ENCODE data around the gene TOMM22.

DNA sequence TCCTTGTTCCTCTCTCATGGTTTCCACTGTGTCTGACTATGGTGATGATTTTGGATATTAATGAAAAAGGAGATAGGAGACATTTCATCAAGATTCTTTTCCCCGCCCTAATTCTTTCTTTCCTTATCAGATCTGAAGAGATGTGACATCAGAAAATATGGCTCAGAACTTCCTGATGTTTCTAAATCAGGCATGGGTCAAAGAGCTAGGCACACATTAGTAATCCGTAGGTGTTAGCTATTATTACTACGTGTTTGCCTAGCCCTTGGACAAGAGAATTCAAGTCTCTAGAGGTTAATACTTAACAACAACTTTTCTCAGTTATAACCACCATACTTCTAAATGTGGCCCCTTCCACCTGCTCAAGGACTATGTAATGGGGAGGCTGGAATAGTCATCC is 13.2 kb downstream of the TOMM22 start:
- TF ChIP-seq JUNB (IDR thresholded peaks at IDR 0.05; ENCODE audit: unreplicated experiment) (no peak), EZH2 (IDR thresholded peaks at IDR 0.05; ENCODE audit: low read depth, unreplicated experiment) (no peak), CREB1 (CRISPR knock-in tag; IDR thresholded peaks at IDR 0.05; ENCODE audit: low read depth) (no peak), EZH2phosphoT487 (IDR thresholded peaks at IDR 0.05; ENCODE audit: unreplicated experiment) (no peak)
- TF ChIP-seq, protein P1, sequence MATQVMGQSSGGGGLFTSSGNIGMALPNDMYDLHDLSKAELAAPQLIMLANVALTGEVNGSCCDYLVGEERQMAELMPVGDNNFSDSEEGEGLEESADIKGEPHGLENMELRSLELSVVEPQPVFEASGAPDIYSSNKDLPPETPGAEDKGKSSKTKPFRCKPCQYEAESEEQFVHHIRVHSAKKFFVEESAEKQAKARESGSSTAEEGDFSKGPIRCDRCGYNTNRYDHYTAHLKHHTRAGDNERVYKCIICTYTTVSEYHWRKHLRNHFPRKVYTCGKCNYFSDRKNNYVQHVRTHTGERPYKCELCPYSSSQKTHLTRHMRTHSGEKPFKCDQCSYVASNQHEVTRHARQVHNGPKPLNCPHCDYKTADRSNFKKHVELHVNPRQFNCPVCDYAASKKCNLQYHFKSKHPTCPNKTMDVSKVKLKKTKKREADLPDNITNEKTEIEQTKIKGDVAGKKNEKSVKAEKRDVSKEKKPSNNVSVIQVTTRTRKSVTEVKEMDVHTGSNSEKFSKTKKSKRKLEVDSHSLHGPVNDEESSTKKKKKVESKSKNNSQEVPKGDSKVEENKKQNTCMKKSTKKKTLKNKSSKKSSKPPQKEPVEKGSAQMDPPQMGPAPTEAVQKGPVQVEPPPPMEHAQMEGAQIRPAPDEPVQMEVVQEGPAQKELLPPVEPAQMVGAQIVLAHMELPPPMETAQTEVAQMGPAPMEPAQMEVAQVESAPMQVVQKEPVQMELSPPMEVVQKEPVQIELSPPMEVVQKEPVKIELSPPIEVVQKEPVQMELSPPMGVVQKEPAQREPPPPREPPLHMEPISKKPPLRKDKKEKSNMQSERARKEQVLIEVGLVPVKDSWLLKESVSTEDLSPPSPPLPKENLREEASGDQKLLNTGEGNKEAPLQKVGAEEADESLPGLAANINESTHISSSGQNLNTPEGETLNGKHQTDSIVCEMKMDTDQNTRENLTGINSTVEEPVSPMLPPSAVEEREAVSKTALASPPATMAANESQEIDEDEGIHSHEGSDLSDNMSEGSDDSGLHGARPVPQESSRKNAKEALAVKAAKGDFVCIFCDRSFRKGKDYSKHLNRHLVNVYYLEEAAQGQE (IDR thresholded peaks at IDR 0.05; ENCODE audit: unreplicated experiment): no peak
- TF ChIP-seq, protein P2, sequence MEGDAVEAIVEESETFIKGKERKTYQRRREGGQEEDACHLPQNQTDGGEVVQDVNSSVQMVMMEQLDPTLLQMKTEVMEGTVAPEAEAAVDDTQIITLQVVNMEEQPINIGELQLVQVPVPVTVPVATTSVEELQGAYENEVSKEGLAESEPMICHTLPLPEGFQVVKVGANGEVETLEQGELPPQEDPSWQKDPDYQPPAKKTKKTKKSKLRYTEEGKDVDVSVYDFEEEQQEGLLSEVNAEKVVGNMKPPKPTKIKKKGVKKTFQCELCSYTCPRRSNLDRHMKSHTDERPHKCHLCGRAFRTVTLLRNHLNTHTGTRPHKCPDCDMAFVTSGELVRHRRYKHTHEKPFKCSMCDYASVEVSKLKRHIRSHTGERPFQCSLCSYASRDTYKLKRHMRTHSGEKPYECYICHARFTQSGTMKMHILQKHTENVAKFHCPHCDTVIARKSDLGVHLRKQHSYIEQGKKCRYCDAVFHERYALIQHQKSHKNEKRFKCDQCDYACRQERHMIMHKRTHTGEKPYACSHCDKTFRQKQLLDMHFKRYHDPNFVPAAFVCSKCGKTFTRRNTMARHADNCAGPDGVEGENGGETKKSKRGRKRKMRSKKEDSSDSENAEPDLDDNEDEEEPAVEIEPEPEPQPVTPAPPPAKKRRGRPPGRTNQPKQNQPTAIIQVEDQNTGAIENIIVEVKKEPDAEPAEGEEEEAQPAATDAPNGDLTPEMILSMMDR (conservative IDR thresholded peaks at IDR 0.05; ENCODE audit: low read depth in 2 of 2): no peak

Measured in GM23338 (cell line).